ENCODE data around the gene DCUN1D2. TPM values are rescaled to one million over a fixed set of nuclear protein-coding genes. Genes with fewer than 3 reads are reported as not detected.

The DCUN1D2 gene
- total RNA-seq, 1 experiment from 2014 or later = 4.5 TPM

DNA sequence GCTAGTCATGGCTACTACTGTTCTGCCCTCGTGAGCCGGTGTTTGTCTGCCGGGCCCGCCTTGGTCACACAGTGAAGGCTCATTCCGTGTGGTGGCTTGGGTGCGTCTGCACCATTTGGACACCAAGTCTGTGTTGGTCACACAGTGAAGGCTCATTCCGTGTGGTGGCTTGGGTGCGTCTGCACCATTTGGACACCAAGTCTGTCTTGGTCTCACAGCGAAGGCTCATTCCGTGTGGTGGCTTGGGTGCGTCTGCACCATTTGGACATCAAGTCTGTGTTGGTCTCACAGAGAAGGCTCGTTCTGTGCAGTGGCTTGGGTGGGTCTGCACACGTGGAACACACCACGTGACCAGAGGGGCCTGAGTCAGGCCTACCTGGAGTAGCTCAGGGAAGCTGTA, 29.0 kb upstream of the DCUN1D2 start:
- no peak for DNase-seq (ENCODE audit: low spot score)

DNA sequence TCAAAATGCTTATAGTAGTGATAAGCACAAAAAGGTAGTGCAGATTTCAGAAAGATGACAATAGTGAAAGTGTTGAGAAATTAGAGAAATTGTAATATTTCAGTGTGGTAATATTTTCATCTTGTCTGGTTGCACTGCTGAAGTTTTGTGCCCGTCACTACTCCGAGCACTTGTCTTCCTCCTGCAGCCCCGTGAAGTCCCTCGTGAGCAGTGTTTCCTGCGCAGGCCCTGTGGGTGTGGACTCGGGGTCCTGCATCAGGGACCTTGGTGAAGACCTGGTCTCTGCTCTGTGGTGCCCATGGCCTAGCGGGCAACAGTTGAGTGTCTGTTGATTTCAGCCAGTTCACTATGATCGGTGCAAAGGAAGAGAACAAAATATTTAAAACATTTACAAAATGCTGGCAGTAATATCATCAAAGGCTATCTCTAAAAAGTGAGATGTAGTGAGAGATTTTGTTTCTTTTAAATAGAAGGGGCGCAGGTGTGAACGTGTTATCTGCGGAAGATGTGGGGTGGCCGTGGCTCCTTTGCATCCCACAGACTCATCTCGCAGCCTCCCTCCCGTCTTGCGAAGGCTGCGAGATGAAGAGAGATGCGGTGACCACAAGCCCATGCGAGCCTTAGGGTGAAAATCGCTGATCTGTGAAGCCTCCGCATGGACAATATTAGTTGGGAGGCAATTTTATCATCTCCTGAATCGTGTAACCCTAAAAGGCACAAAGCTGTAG, 27.7 kb upstream of the DCUN1D2 start:
- DNase-seq (ENCODE audit: low spot score) = no peak

DNA sequence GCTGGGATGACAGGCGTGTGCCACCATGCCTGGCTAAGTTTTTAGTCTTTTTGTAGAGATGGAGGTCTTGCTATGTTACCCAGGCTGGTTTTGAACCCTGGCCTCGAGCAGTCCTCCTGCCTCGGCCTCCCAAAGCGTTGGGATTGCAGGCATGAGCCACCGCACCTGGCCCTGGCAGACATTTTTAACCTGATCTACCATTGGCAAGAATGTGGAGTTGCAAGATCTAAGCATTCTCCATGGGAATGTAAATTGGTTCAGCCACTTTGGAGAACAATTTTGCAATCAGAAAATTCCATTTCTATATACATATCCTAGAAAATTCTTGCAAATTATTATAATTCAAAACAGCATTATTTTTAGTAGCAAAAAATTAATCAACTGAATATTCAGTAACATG, 24.3 kb upstream of the DCUN1D2 start:
- no peak for DNase-seq (ENCODE audit: low spot score)

DNA sequence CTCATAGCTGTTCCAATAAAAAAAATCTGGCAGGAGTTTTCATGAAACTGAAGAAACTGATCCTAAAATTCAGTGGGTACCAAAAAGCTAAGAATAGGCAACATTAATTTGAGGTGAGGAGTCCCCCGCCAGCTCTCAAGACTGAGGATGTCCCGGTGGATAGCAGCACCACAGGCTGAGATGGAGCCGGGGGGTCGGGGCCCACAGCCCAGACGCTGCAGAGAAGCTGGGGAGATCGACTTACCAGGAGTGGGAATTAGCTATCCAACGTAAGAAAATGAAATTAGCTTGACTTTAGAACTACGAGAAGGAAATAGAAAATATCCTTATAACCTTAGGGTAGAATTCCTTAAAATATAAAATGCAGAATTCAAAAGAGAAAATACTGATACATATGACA, 23.2 kb upstream of the DCUN1D2 start:
- DNase-seq (ENCODE audit: low spot score) = no peak

DNA sequence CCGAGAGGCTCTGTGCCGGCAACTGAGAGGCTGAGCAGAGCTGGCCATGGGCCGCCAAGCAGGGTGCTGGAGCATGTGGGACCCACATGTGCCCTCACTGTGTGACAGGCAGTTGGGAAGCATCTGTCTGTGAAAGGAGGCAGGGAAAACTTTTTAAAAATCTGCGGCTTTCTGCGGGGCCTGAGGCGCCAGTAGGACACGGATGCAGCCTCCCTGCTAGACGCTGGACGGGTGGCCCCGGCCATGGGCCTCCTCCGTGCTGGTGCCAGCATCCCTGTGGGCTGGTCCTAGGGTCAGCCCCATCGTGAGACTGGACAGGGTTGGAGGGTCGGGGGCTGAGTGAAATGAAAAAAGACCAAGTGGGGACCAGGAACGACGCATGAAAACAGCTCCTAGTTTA, 20.9 kb upstream of the DCUN1D2 start:
- DNase-seq (ENCODE audit: low spot score) = no peak

DNA sequence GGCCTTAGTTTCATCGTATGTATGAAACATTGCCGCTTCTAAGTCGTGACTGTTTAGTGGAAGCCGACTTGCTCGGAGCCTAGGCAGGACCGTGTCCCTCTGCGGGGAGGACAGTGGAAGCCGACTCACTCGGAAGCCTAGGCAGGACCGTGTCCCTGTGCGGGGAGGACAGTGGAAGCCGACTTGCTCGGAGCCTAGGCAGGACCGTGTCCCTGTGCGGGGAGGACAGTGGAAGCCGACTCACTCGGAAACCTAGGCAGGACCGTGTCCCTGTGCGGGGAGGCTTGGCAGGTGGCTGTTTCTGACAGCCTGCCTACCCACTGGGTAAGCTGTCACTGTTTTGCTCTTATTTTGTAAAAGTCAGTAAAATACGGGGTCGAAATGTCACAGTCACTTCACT, 20.4 kb upstream of the DCUN1D2 start:
- DNase-seq (ENCODE audit: low spot score) = no peak

DNA sequence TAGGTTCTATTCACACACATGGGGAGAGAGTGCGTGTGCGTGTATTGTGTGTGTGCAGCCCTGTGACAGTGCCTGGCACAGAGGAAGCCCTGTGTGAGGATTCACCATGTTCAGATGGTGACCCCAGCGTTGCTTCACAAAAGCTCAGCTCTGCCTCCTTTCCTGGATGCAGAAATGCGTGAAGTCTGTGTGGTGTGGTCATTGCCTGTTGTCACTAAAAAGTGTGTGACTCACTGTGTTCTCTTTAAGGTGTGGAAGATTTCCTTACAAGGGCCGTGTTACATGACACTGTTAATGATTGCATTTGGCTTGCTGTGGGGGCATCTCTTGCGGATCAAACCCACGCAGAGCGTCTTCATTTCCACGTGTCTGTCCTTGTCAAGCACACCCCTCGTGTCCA, 19.5 kb upstream of the DCUN1D2 start:
- no peak for DNase-seq (ENCODE audit: low spot score)

DNA sequence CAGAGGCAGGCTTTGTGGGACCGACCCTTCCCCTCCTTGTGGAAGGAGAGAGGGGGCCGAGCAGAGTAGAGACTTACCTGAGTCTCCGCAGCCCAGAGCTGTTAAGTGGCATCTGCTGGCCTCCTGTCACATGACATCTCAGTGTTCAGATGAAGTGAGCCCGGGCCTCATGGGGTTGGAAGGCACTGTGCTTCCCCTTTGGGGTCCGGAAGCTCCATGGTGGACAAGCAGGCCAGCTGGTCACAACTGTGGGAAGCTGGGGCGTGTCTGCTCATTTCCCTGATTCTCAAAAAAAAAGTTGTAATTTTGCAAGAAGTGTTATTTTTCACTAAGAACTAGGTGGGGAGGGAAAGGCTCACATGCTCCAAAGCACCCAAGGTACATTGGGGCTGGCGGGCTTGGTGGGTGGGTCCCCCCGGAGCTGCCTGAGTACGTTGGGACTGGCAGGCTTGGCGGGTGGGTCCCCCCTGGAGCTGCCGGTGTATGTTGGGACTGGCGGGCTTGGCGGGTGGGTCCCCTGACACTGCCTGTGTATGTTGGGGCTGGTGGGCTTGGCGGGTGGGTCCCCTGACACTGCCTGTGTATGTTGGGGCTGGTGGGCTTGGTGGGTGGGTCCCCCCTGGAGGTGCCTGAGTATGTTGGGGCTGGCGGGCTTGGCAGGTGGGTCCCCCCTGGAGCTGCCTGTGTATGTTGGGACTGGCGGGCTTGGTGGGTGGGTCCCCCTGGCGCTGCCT, 18.2 kb upstream of the DCUN1D2 start:
- no peak for DNase-seq (ENCODE audit: low spot score)

DNA sequence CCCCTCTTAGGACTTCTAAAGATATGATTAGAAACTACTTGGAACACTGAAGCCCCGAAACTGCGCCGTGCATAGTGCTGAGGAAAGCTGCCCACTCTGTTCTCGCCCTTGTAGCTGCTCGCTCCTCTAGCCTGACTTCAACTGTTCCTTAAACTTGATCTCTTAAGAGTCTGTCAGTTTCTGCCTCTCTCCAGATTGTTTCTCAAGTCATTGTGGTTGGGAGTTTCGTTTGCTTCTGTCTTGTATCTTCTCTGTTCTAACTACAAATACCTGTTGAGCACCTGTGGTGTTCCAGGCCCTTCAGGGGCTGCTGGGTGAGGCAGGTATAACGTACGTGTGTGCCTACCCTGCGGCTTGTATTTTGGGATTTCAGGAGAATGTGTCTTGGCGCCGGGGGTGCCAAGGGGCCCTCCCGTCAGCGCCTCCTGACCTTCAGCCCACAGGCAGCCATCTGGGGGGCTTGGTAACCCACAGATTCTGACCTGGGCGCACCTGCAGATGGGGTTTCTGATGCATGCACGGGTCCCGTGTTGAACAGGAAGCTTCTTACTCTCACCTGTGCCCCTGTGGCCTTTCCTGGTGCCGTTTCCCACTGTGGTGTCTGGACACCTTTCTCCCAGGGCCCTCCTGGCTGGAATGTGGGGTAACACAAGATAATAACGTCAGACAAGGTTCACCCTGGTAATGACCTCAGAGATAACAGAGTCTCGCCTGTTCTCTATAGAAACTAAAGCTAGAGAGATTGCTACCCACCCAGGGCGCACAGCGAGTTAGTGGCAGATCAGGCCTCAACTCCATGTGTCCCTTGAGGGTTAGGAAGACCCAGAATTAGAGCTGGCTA, 17.2 kb upstream of the DCUN1D2 start:
- DNase-seq (ENCODE audit: low spot score) = no peak

DNA sequence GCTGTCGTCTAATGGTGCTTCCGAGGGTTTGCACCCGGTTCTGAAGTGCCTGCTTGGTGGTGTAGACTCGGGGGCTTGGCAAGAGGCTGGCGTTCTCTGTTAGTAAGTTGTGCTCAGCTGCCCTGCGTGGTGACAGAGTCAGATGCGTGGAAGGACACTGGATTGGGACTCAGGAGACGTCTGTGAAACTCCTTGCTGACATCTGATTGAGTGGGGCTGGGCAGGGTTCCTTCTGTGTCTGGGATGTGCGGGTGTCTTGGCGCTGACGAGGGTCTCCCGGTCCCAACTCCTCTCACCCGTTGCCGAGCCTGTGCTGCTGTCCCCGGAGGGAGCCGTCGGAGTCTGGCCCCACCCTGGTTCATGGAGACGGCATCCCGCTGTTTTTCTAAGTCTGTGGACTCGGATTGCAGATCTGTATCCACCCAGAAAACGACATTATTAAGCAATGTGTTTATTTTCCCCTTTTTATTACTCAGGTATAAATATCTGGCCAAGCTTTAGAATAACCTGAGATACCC, 16.4 kb upstream of the DCUN1D2 start:
- DNase-seq (ENCODE audit: low spot score) = no peak

DNA sequence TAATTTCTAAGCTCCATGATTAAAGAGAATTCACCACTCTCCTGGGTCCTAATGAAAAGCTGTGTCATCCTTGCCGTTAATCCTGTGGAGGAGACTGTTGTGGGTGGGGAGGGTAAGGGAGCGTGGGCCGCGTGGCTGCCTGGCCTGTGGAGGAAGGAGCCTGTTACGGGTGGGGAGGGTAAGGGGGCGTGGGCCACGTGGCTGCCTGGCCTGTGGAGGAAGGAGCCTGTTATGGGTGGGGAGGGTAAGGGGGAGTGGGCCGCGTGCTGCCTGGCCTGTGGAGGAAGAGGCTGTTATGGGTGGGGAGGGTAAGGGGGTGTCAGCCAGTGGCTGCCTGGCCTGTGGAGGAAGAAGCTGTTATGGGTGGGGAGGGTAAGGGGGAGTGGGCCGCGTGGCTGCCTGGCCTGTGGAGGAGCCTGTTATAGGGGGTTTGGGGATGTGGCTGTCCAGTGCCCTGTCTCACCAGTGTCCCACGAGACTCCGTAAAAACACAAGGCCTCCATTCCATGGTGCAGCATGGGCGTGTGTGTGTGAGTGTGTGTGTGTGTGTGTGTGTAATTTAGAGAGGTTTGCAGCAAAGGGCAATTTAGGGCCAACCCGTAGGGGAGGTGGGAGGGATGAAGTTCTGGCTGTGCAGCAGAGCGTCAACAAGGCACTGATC, 15.6 kb upstream of the DCUN1D2 start:
- no peak for DNase-seq (ENCODE audit: low spot score)

DNA sequence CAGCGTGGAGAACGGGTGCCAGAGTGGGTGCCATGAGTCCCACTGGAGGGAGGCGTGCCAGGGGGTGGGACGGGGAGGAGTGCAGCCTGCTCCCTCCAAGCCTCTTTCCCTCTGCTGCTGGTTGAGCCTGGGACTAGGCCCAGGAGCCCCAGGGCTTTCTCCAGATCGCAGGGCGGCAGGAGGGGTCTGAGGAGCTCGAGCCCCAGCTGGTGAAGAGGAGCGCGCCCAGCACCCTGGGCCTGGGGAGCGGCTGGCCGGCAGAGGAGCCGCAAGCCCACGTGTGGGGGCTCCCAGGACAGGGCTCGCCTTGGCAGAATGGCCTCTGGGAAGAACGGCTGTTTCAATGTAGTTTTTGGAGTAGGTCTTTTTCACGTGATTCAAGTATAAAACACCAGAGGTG, 12.2 kb upstream of the DCUN1D2 start:
- no peak for DNase-seq (ENCODE audit: low spot score)

DNA sequence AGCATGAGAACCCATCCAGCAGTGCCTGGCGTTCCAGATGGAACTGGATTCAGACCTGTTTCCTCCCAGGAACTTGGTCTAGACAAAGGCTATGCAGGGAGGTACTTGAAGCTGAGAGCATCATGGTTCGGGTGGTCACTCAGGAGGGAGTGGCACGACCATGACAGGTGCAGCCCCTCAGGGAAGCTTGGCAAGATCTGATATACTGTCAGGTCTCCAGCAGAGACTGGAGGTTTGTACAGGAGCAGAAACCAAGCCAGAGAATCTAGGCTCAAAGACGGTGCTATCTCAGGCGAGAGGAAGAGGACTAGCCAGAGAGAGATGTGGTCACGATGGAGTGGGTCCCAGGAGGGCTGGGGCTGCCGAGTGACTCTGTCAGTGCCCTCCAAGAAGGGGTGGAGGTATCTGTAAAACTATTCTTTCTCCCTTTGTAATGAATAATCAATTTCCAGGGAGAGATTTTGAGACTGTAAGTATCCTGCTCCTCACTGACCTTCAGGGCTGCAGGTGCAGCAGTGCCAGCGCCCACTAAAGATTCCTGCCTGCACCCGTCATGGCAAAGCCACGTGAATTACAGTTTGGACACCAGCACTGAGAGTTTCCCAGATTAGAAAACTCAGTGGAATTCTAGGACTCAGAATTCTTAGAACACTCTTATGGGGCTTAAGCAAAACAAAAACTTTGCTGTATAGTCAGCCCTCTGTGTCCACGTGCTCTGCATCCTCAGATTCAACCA, 10.2 kb upstream of the DCUN1D2 start:
- DNase-seq (ENCODE audit: low spot score) = no peak

DNA sequence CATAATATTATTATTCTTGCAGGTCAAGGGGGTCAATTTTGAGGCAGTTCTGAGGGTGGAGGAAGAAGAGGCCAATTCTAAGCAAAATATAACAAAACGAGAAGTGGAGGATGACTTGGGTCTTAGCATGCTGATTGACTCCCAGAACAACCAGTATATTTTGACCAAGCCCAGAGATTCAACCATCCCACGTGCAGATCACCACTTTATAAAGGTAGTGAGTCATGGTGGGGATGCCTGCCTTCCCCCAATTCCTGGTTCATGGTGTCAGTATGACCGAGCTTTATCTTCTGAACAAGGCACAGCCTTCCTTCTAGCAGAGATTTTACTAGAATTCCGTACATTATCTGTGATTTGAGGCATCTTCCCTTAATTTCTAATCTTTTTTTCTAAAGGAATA, 9.4 kb upstream of the DCUN1D2 start:
- no peak for DNase-seq (ENCODE audit: low spot score)

DNA sequence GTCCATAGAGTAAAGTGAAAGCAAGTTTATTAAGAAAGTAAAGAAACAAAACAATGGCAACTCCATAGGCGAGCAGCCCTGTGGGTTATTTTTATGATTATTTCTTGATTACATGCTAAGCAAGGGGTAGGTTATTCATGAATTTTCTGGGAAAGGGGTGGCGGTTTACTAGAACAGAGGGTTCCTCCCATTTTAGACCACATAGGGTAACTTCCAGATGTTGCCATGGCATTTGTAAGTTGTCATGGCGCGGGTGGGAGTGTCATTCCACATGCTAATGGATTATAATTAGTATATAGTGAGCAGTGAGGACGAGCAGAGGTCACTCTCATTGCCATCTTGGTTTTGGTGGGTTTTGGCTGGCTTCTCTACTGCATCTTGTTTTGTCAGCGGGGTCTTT, 8.4 kb upstream of the DCUN1D2 start:
- DNase-seq (ENCODE audit: low spot score) = no peak

DNA sequence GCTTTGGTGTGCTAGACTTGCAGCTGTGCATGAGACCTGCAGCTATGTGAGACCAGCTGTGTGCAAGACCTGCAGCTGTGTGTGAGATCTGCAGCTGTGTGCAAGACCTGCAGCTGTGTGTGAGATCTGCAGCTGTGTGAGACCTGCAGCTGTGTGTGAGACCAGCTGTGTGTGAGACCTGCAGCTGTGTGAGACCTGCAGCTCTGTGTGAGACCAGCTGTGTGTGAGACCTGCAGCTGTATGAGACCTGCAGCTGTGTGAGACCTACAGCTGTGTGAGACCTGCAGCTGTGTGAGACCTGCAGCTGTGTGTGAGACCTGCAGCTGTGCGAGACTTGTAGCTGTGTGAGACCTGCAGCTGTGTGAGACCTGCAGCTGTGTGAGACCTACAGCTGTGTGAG, 6.7 kb upstream of the DCUN1D2 start:
- no peak for DNase-seq (ENCODE audit: low spot score)

DNA sequence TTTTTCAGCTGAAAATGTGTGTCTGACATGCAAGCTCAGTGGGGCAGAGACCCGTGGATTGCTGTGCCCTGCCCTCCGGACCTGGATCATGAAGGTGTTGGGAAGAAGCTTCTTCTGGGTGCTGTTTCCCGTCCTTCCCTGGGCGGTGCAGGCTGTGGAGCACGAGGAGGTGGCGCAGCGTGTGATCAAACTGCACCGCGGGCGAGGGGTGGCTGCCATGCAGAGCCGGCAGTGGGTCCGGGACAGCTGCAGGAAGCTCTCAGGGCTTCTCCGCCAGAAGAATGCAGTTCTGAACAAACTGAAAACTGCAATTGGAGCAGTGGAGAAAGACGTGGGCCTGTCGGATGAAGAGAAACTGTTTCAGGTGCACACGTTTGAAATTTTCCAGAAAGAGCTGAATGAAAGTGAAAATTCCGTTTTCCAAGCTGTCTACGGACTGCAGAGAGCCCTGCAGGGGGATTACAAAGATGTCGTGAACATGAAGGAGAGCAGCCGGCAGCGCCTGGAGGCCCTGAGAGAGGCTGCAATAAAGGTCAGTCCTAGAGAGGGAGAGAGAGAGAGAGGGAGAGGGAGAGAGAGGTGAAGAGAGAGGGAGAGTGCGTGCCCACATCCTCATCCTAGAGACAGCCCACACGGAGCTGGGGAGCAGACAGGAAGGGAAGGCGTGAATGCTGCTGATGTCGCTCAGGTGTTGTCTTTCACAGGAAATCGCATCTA, 5.1 kb upstream of the DCUN1D2 start:
- no peak for DNase-seq (ENCODE audit: low spot score)

DNA sequence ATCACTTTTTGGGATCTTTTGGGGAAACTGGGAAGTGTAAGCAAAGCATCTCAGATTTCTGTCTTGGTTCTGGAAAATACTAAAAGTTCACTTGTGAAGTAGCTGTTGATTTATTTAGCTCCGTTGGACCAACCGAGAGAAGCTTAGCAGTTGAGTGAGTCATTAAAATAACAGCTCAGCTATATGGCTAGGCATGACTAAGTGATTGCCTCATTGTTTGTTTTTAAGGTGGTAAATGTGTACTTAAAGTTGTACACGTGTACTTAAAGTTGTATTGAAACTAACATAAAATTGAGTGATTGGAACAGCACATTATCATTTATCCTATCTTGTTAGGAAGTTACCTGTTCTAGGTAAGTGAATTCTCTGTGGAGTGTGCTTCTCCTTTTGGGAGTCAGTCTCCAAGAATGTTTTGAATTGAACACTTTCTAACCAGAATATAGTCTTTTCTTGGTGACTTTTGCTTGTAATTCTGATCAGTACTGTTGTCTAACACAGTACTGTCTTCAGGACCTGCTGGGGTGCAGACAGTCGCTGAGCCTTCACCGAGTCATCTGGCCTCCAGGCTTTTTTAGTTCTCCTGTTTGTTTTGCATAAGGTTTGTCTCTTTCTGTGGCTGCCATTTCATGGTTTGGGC, 2.9 kb upstream of the DCUN1D2 start:
- peak; percentile 90 for DNase-seq (ENCODE audit: low spot score)

DNA sequence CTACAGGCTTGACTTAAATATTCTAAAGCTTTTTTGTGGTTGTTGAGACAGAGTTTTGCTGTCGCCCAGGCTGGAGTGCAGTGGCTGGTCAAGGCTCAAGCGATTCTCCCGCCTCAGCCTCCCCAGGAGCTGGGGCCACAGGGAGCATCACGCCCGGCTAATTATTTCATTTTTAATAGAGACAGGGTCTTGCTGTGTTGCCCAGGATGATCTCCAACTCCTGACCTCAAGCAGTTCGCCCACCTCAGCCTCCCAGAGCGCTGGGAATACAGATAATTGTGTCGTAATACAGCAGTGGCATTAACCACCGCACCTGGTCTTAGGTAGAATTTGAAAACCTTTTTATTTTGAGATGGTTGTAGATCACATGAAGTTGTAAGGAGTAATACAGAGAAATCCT, 1.5 kb upstream of the DCUN1D2 start:
- no peak for DNase-seq (ENCODE audit: low spot score)

DNA sequence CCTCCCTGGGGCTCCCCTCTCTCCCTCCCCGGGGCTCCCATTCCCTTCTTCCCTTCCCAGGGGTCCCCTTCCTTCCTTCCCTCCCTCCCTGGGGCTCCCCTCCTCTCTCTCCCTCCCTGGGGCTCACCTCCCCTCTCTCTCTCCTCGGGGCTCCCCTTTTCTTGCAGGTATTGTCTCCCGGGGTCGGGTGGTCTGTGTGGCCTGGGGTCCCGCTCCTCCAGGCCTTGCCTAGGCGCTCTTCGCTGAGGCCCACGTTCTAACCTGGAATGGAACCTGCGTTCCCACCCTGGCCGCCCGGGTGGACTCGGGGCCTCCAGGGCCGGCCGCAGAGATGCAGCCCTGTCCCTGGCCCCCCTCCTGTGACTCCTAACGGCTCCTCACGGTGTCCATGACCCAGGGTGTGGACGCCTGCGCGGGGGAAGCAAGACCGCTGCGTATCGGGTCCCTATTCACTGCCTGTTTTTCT, 940 bp upstream of the DCUN1D2 start:
- no peak for DNase-seq (ENCODE audit: low spot score)
